Gastrocnemius medialis (tissue), 4 donors: ENCODE measurements around the gene RAB3D. TPM values are rescaled to one million over a fixed set of nuclear protein-coding genes. Genes with fewer than 3 reads are reported as not detected.
A peak's percentile ranks its signal among the peaks of the same experiment; 100 is the strongest.

Experiments used
- ATAC-seq, 2 donors: fragments of 150-250 bp; one replicate each; pipeline ENCODE4 v1.9.1; 2016
- DNase-seq, 2 donors: peaks; one replicate each; pipeline ENCODE4 v3.0.0-alpha.2; 2019
- H3K27ac ChIP-seq, 4 donors: fragments of 200-600 bp; sonication (generic); 1 replicate in 1 of 4; 2 replicates in 3 of 4; pipeline ENCODE4 v1.5.1; 2016 to 2018; ENCODE audit warnings: mild to moderate bottlenecking in 2 of 4, moderate library complexity in 1 of 4
- H3K27me3 ChIP-seq, 3 donors: fragments of 200-600 bp; sonication (generic) in 2 of 3; 1 replicate in 1 of 3; 2 replicates in 2 of 3; pipeline versions ENCODE4 v1.5.1 to v1.6.0; 2016 to 2019; ENCODE audit warnings: mild to moderate bottlenecking in 1 of 3, moderate library complexity in 1 of 3
- H3K36me3 ChIP-seq, 2 donors: fragments of 200-600 bp; sonication (generic) in 1 of 2; one replicate each; pipeline ENCODE4 v1.5.1; 2017 to 2018
- H3K4me1 ChIP-seq, 2 donors: fragments of 200-600 bp; sonication (generic) in 1 of 2; one replicate each; pipeline ENCODE4 v1.5.1; 2016 to 2017; ENCODE audit warnings: mild to moderate bottlenecking in 2 of 2
- H3K4me3 ChIP-seq, 4 donors: fragments of 200-600 bp; sonication (generic) in 3 of 4; 1 replicate in 1 of 4; 2 replicates in 3 of 4; pipeline ENCODE4 v1.5.1; 2016 to 2019; ENCODE audit warnings: mild to moderate bottlenecking in 2 of 4
- H3K9me3 ChIP-seq, 3 donors: fragments of 200-600 bp; sonication (generic) in 2 of 3; 1 replicate in 1 of 3; 2 replicates in 2 of 3; pipeline ENCODE4 v1.5.1; 2016 to 2019
- CTCF ChIP-seq, 5 experiments: fragments of 450-650 bp in 3 of 5; fragments of 200-600 bp in 2 of 5; sonication (generic) in 2 of 5; IDR thresholded peaks in 4 of 5; conservative IDR thresholded peaks in 1 of 5; 1 replicate in 4 of 5; 2 replicates in 1 of 5; pipeline ENCODE4 v1.5.1; 2016 to 2019; ENCODE audit warnings: antibody characterized with exemption in 5 of 5, mild to moderate bottlenecking in 3 of 5, moderate library complexity in 3 of 5
- POLR2A ChIP-seq, 2 donors: fragments of 450-650 bp; IDR thresholded peaks; one replicate each; pipeline ENCODE4 v1.6.1; 2017; ENCODE audit warnings: antibody characterized with exemption in 2 of 2, mild to moderate bottlenecking in 2 of 2, moderate library complexity in 2 of 2
- in situ Hi-C, 4 donors: fragments of 200-750 bp; cut with MboI; loops; one replicate each; pipeline versions ENCODE4 v1.15.0 to v1.8.0; 2017; ENCODE audit warnings: low sequenced_read_pairs in 4 of 4
- intact Hi-C: fragments of 100-400 bp; cut with DNase I; formaldehyde crosslinking; loops from one replicate; pipeline ENCODE4 v1.15.1; 2023; ENCODE audit warnings: low total_unique reads
- total RNA-seq, 4 donors: library from RNA; depleted of rRNA; stranded (reverse); fragments of >200 nt; gene quantifications; one replicate each; pipeline versions ENCODE4 v1.1.0 to v1.2.3, GENCODE V29; 2016

RAB3D gene
- total RNA-seq, 4 donors from 2014 or later: 1.5 to 3.9 (median 2.4) TPM

GRCh38 chr19:11332822-11333221, 6.6 kb downstream of the RAB3D start:
- H3K27ac ChIP-seq: no peak overlapping the region
- no peaks in the 10 kb centered on the region for H3K4me1 ChIP-seq
- TF ChIP-seq CTCF (IDR thresholded peaks at IDR 0.05 in 4 of 5, conservative IDR thresholded peaks at IDR 0.05 in 1 of 5) (no peak), POLR2A (IDR thresholded peaks at IDR 0.05) (no peak)
- H3K36me3 ChIP-seq: peaks cover 0 to 61% of the 10 kb centered on the region in 2 donors
- DNase-seq: no peak
- H3K4me3 ChIP-seq: no peak overlapping the region
- in situ Hi-C loops: no loop called here
- no peaks in the 10 kb centered on the region for H3K9me3 ChIP-seq
- intact Hi-C loops: no loop called here
- ATAC-seq: no peak
- no peaks in the 10 kb centered on the region for H3K27me3 ChIP-seq

GRCh38 chr19:11331502-11331901, 8.0 kb downstream of the RAB3D start:
- TF ChIP-seq POLR2A (IDR thresholded peaks at IDR 0.05): no peak
- no peak for TF ChIP-seq CTCF (IDR thresholded peaks at IDR 0.05 in 4 of 5, conservative IDR thresholded peaks at IDR 0.05 in 1 of 5)
- no peaks in the 10 kb centered on the region for H3K4me1 ChIP-seq
- H3K4me3 ChIP-seq: no peak overlapping the region
- H3K27me3 ChIP-seq: no peaks in the 10 kb centered on the region
- H3K9me3 ChIP-seq: no peaks in the 10 kb centered on the region
- intact Hi-C loops: no loop called here
- ATAC-seq: no peak
- peaks cover 0 to 74% of the 10 kb centered on the region in 2 donors for H3K36me3 ChIP-seq
- DNase-seq: no peak
- H3K27ac ChIP-seq: no peak overlapping the region
- in situ Hi-C loops: no loop called here

GRCh38 chr19:11330127-11330526, 9.3 kb downstream of the RAB3D start:
- H3K27me3 ChIP-seq: no peaks in the 10 kb centered on the region
- intact Hi-C loops: no loop called here
- H3K36me3 ChIP-seq: peaks cover 0 to 64% of the 10 kb centered on the region in 2 donors
- H3K4me3 ChIP-seq: no peak overlapping the region
- ATAC-seq (no peak), DNase-seq (no peak)
- in situ Hi-C loops: no loop called here
- no peaks in the 10 kb centered on the region for H3K9me3 ChIP-seq
- no peaks in the 10 kb centered on the region for H3K4me1 ChIP-seq
- H3K27ac ChIP-seq: no peak overlapping the region
- TF ChIP-seq POLR2A (IDR thresholded peaks at IDR 0.05) (no peak), CTCF (IDR thresholded peaks at IDR 0.05 in 4 of 5, conservative IDR thresholded peaks at IDR 0.05 in 1 of 5) (no peak)

GRCh38 chr19:11325544-11325943, 13.9 kb downstream of the RAB3D start:
- TF ChIP-seq POLR2A (IDR thresholded peaks at IDR 0.05) (no peak), CTCF (IDR thresholded peaks at IDR 0.05 in 4 of 5, conservative IDR thresholded peaks at IDR 0.05 in 1 of 5) (no peak)
- DNase-seq (no peak), ATAC-seq (no peak)
- intact Hi-C loops: no loop called here
- H3K9me3 ChIP-seq: no peaks in the 10 kb centered on the region
- H3K4me3 ChIP-seq: no peak overlapping the region
- peaks cover 10 to 11% of the 10 kb centered on the region in 2 donors for H3K4me1 ChIP-seq
- no peak overlapping the region for H3K27ac ChIP-seq
- in situ Hi-C loops: no loop called here
- H3K27me3 ChIP-seq: no peaks in the 10 kb centered on the region
- peaks cover 0 to 30% of the 10 kb centered on the region in 2 donors for H3K36me3 ChIP-seq

- TF ChIP-seq CTCF (IDR thresholded peaks at IDR 0.05 in 4 of 5, conservative IDR thresholded peaks at IDR 0.05 in 1 of 5) (no peak), POLR2A (IDR thresholded peaks at IDR 0.05) (no peak)
- no peak overlapping the region for H3K4me3 ChIP-seq
- peak overlapping the region; percentile 71 to 80 (median 74) for H3K27ac ChIP-seq
- in situ Hi-C loops: no loop called here
- intact Hi-C loops: no loop called here
- H3K36me3 ChIP-seq: peaks cover 0 to 23% of the 10 kb centered on the region in 2 donors
- no peaks in the 10 kb centered on the region for H3K9me3 ChIP-seq
- no peaks in the 10 kb centered on the region for H3K27me3 ChIP-seq
- DNase-seq (no peak), ATAC-seq (no peak)
- H3K4me1 ChIP-seq: peaks cover 10 to 11% of the 10 kb centered on the region in 2 donors
Observed at GRCh38 chr19:11324748-11325389, 14.6 kb downstream of the RAB3D start.
